ENCODE measurements around the gene CSF2RB.

Gene CSF2RB

DNA sequence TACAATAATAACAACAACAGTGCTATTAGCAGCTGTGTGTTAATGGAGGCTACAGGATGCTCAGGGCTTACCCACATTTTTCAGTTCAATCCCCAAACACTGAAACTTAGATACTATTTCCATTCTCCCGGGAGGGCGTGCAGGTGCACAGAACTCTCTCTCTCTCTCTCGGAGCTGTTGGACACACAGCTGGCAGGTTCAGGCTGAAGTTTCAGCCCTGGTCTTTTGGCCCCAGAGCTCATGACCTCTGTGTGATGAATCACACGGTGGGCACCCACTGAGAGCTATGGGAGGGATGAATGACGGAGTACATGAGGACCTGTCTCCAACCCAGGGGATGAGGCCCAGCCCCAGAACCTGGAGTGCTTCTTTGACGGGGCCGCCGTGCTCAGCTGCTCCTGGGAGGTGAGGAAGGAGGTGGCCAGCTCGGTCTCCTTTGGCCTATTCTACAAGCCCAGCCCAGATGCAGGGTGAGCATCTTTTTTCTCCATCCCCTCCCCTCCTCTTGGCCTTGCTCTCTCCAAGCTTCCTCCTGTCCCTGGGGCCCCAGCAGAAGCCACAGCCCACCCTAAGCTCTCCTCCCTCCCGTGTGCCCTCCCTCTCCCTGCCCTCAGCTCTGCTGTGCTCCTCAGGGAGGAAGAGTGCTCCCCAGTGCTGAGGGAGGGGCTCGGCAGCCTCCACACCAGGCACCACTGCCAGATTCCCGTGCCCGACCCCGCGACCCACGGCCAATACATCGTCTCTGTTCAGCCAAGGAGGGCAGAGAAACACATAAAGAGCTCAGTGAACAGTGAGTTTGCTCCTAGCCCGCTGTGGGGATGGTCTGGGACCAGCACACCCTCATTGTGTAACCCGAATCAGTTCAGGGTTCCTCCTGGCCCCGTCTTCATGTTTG lies 16.9 kb downstream of the CSF2RB start:
- no peak overlapping the region for H3K9ac ChIP-seq (ENCODE audit: low read depth, low read length)
- H3K9me3 ChIP-seq (ENCODE audit: control insufficient read depth, insufficient read depth, low read length), result no peaks in the 10 kb centered on the region
- H3K36me3 ChIP-seq (ENCODE audit: insufficient read depth, low read length), result no peaks in the 10 kb centered on the region
- H3K4me1 ChIP-seq (ENCODE audit: insufficient read depth, low read length), result no peaks in the 10 kb centered on the region; the same call in 1 of the 2 replicates

DNA sequence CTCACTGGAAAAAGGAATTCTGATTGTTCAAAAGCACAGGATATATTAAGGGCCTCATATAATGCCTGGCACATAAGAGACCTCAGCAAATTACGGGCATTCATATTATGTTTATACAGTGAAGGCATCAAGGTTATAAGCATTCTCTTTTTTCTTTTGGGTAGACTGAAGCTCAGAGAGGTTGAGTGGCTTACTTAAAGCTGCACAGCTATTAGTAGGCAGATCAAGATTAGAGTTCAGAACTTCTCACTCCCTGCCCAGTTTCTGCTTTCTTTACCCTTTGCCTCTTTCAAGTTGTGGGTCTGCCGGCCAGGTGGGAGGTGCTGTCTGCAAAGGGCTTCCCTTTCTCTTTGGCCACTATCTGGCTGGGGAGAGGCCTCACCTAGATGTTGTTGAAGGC lies 18.0 kb downstream of the CSF2RB start:
- Histone ChIP-seq H3K4me1 (ENCODE audit: insufficient read depth, low read length) (no peaks in the 10 kb centered on the region; the same call in 1 of the 2 replicates), H3K9ac (ENCODE audit: low read depth, low read length) (no peak overlapping the region), H3K36me3 (ENCODE audit: insufficient read depth, low read length) (no peaks in the 10 kb centered on the region), H3K9me3 (ENCODE audit: control insufficient read depth, insufficient read depth, low read length) (no peaks in the 10 kb centered on the region)

DNA sequence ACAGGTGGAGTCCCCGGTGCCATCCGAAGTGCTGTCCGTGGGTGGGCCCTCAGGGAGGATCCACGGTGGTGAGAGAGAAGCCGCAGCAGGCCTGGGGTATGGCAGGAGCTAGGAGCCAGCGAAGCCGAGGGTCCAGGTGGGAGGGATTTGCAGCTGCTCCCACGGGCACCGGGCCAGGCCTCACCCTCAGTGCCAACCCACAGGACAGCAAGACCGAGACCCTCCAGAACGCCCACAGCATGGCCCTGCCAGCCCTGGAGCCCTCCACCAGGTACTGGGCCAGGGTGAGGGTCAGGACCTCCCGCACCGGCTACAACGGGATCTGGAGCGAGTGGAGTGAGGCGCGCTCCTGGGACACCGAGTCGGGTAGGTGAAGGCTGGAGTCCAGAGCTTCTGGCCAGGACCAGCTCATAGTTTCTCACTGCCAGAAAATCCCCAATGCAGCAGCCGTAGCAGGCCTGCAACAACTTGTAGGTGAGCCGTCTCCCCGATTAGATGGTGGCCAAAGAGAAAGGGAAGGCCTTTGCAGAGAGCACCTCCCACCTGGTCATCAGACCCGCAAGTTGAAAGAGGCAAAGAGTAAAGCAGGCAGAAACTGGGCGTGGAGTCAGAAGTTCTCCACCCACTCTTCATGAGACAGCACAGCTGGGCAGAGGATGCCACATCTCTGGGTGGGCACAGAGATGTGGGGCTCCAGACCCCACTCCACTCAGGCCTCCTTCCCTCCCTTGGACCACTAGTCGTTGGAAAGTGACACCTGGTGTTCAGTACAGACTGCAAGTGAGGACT lies 20.4 kb downstream of the CSF2RB start:
- H3K9ac ChIP-seq (ENCODE audit: low read depth, low read length), result no peak overlapping the region
- no peaks in the 10 kb centered on the region for H3K36me3 ChIP-seq (ENCODE audit: insufficient read depth, low read length)
- no peaks in the 10 kb centered on the region for H3K9me3 ChIP-seq (ENCODE audit: control insufficient read depth, insufficient read depth, low read length)
- H3K4me1 ChIP-seq (ENCODE audit: insufficient read depth, low read length), result no peaks in the 10 kb centered on the region; the same call in 1 of the 2 replicates

DNA sequence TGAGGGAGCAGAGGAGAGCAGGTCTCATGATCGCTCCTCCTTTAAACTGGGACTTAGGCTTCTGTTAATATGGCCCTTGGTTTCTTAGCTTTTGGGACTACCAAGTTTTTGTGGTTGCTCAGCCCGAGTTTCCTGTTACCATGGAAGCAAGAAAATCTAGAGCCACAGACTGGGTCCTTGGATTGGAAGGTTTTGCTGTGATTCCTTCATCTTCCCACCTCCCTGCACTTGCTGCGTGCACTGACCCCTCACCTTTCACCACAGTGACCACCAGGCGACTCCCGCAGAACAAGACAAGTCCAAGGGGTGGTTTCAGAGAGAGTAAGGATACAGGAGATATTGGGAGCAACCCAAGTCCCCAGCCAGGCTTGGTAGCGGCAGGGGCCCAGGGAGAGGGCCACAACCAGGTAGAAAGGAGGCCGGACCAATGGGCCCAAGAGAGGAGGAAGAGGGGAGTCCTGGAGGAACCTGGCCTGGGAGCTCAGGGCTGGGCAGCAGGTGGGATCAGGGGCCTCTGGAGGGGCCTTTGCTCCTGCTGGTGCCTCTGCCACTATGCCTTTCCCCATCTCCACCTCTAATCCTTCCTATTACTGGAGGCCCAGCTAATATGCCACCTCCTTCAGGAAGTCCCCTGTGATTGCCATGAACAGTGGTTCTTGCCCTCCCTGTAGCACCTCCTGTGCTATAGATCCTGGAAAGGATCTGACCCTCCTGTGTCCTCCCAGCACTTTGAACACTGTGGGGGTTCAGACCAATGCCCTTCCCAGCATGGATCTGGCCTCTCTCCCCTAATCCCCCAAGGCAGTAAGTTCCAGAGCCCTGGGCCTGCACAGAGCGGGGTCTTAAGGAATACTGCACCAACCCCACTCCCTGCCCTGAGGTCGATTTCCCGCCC lies 21.2 kb downstream of the CSF2RB start:
- no peaks in the 10 kb centered on the region for H3K36me3 ChIP-seq (ENCODE audit: insufficient read depth, low read length)
- no peak overlapping the region for H3K9ac ChIP-seq (ENCODE audit: low read depth, low read length)
- H3K4me1 ChIP-seq (ENCODE audit: insufficient read depth, low read length), result no peaks in the 10 kb centered on the region
- H3K9me3 ChIP-seq (ENCODE audit: control insufficient read depth, insufficient read depth, low read length), result no peaks in the 10 kb centered on the region

DNA sequence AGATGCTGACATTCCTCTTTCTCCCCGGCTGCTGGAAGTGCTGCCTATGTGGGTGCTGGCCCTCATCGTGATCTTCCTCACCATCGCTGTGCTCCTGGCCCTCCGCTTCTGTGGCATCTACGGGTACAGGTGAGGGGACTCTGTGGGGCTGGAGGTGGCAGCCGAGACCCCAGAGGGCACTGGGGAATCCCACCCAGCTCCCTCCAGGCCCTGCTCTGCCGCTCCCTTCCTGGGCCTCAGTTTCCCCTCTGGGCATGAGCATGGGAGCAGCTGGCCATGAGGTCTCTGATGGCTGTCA lies 21.8 kb downstream of the CSF2RB start:
- Histone ChIP-seq H3K36me3 (ENCODE audit: insufficient read depth, low read length) (no peaks in the 10 kb centered on the region), H3K9ac (ENCODE audit: low read depth, low read length) (no peak overlapping the region), H3K4me1 (ENCODE audit: insufficient read depth, low read length) (no peaks in the 10 kb centered on the region), H3K9me3 (ENCODE audit: control insufficient read depth, insufficient read depth, low read length) (no peaks in the 10 kb centered on the region)

DNA sequence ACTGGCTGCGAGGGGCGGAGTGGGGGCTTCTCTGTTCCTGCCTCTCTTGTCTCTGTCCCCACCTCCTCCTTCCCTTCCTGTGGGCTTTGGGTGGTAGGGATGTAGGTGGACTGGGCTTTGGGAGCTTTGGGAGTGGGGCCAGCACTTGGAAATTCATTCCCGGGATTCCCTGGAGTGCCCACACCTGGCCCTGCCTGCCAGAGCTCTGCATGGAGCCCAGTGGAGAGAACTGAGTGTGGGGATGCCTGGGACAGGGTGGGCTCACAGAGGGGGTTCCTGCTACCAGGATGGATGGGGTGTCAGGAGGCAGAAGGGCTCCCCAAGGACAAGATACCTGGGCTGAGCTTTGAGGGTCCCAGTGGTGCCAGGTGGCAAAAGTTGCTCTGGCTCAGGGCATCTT lies 22.3 kb downstream of the CSF2RB start:
- Histone ChIP-seq H3K9me3 (ENCODE audit: control insufficient read depth, insufficient read depth, low read length) (peaks cover under 1% of the 10 kb centered on the region; the same call in 1 of the 2 replicates), H3K9ac (ENCODE audit: low read depth, low read length) (no peak overlapping the region), H3K36me3 (ENCODE audit: insufficient read depth, low read length) (no peaks in the 10 kb centered on the region)

DNA sequence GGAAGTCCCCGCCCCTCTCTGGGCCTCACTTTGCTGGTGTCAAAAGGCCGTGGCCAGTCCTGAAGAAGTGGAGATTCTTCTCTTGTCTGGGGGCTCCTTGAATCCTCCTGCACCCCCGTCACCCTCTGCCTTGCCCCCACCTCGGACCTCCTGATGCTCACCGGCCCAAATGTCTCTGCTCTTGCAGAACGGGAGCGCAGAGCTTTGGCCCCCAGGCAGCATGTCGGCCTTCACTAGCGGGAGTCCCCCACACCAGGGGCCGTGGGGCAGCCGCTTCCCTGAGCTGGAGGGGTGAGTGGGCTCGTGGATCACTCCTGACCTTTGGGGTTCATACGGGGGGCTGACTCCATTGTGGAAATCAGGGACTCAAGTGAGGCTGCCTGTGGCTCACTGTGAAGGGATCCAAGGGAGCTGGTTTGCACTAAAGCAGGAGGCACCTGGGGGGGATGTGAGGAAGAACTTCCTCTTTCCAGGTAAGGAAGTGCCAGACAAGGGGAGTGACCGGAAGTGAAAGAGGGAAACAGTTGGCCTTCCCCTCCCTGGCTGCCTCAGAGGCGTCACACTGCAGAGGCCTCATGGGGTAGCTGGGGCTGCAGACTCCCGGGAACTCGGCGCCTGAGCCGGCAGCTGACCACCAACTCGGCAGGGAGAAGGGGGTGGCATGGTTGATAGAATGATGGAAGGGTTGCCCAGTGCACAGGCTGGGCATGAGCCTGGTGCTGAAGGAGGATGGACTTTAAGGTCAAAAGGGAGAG lies 23.1 kb downstream of the CSF2RB start:
- H3K36me3 ChIP-seq (ENCODE audit: insufficient read depth, low read length), result no peaks in the 10 kb centered on the region
- H3K9me3 ChIP-seq (ENCODE audit: control insufficient read depth, insufficient read depth, low read length), result peaks cover 2% of the 10 kb centered on the region; the same call in 1 of the 2 replicates

More for the DNA sequence above, 22.3 kb downstream of the CSF2RB start:
- H3K4me1 ChIP-seq (ENCODE audit: insufficient read depth, low read length), result no peaks in the 10 kb centered on the region

DNA sequence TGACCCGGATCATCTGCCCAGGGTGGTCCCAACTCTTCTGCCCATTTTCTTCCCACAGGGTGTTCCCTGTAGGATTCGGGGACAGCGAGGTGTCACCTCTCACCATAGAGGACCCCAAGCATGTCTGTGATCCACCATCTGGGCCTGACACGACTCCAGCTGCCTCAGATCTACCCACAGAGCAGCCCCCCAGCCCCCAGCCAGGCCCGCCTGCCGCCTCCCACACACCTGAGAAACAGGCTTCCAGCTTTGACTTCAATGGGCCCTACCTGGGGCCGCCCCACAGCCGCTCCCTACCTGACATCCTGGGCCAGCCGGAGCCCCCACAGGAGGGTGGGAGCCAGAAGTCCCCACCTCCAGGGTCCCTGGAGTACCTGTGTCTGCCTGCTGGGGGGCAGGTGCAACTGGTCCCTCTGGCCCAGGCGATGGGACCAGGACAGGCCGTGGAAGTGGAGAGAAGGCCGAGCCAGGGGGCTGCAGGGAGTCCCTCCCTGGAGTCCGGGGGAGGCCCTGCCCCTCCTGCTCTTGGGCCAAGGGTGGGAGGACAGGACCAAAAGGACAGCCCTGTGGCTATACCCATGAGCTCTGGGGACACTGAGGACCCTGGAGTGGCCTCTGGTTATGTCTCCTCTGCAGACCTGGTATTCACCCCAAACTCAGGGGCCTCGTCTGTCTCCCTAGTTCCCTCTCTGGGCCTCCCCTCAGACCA lies 24.0 kb downstream of the CSF2RB start:
- Histone ChIP-seq H3K9ac (ENCODE audit: low read depth, low read length) (no peak overlapping the region), H3K36me3 (ENCODE audit: insufficient read depth, low read length) (no peaks in the 10 kb centered on the region), H3K9me3 (ENCODE audit: control insufficient read depth, insufficient read depth, low read length) (peaks cover 2% of the 10 kb centered on the region; the same call in 1 of the 2 replicates), H3K4me1 (ENCODE audit: insufficient read depth, low read length) (no peaks in the 10 kb centered on the region)

More for the DNA sequence above, 23.1 kb downstream of the CSF2RB start:
- Histone ChIP-seq H3K9ac (ENCODE audit: low read depth, low read length) (no peak overlapping the region), H3K4me1 (ENCODE audit: insufficient read depth, low read length) (no peaks in the 10 kb centered on the region)

DNA sequence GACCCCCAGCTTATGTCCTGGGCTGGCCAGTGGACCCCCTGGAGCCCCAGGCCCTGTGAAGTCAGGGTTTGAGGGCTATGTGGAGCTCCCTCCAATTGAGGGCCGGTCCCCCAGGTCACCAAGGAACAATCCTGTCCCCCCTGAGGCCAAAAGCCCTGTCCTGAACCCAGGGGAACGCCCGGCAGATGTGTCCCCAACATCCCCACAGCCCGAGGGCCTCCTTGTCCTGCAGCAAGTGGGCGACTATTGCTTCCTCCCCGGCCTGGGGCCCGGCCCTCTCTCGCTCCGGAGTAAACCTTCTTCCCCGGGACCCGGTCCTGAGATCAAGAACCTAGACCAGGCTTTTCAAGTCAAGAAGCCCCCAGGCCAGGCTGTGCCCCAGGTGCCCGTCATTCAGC lies 24.6 kb downstream of the CSF2RB start:
- Histone ChIP-seq H3K4me1 (ENCODE audit: insufficient read depth, low read length) (no peaks in the 10 kb centered on the region), H3K36me3 (ENCODE audit: insufficient read depth, low read length) (no peaks in the 10 kb centered on the region), H3K9me3 (ENCODE audit: control insufficient read depth, insufficient read depth, low read length) (peaks cover 2% of the 10 kb centered on the region; the same call in 1 of the 2 replicates), H3K9ac (ENCODE audit: low read depth, low read length) (no peak overlapping the region)

DNA sequence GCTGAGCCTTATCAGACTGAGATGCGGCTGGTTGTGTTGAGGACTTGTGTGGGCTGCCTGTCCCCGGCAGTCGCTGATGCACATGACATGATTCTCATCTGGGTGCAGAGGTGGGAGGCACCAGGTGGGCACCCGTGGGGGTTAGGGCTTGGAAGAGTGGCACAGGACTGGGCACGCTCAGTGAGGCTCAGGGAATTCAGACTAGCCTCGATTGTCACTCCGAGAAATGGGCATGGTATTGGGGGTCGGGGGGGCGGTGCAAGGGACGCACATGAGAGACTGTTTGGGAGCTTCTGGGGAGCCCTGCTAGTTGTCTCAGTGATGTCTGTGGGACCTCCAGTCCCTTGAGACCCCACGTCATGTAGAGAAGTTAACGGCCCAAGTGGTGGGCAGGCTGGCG lies 25.5 kb downstream of the CSF2RB start:
- Histone ChIP-seq H3K4me1 (ENCODE audit: insufficient read depth, low read length) (no peaks in the 10 kb centered on the region), H3K36me3 (ENCODE audit: insufficient read depth, low read length) (no peaks in the 10 kb centered on the region), H3K9ac (ENCODE audit: low read depth, low read length) (no peak overlapping the region), H3K9me3 (ENCODE audit: control insufficient read depth, insufficient read depth, low read length) (peaks cover 2% of the 10 kb centered on the region; the same call in 1 of the 2 replicates)

DNA sequence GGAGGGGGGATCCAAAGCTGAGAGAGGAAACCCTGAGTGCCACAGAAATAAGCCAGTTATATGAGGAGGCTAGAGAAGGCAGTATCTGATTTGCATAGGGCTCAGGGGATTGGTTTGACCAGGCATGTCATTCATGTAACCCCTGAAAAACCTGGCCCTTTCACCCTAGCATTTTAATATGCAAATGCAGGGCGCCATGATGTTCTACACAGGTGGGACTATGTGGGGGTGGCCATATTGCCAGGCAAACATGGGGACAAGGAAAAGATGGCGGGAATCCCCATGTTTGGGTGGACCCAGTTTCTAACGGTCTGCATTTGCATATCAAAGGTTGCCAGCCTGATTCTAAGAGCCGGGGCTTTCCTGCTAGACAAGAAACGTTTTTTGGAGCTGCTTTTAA lies 27.2 kb downstream of the CSF2RB start:
- H3K9ac ChIP-seq (ENCODE audit: low read depth, low read length), result no peak overlapping the region
- H3K36me3 ChIP-seq (ENCODE audit: insufficient read depth, low read length), result no peaks in the 10 kb centered on the region
- H3K9me3 ChIP-seq (ENCODE audit: control insufficient read depth, insufficient read depth, low read length), result peaks cover 2% of the 10 kb centered on the region; the same call in 1 of the 2 replicates
- H3K4me1 ChIP-seq (ENCODE audit: insufficient read depth, low read length), result no peaks in the 10 kb centered on the region

DNA sequence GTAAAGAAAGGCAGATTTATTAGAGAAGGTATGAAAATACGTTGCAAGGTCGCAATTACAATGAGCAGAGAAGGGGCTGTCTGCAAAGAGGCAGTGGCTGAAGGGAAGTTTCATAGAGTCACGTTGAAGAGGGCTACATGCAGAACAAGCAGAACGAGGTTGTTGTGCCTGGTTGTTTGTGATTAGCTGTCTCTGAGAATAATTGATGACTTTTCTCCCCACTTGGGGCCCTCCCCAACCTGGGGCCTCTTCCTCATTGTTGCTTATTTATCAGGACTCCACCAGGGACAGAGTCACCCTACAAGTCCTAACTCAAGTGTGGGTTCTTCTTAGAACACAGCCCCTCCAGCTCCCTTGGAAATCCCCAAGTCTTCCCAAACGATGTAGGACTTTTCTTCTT lies 29.1 kb downstream of the CSF2RB start:
- Histone ChIP-seq H3K9me3 (ENCODE audit: control insufficient read depth, insufficient read depth, low read length) (peaks cover 2% of the 10 kb centered on the region; the same call in 1 of the 2 replicates), H3K4me1 (ENCODE audit: insufficient read depth, low read length) (no peaks in the 10 kb centered on the region), H3K36me3 (ENCODE audit: insufficient read depth, low read length) (no peaks in the 10 kb centered on the region), H3K9ac (ENCODE audit: low read depth, low read length) (no peak overlapping the region)
